Glutamatergic neuron (in vitro differentiated cells): Measurements from ENCODE around the gene CACNA1I. TPM values are rescaled to one million over a fixed set of nuclear protein-coding genes. Genes with fewer than 3 reads are reported as not detected.

ENCODE experiments used
- DNase-seq: peaks from one replicate; pipeline ENCODE4 v3.0.0; 2022
- H3K27ac Mint-ChIP-seq: one replicate; pipeline ENCODE4 v1.8.0; 2020; ENCODE audit warnings: mild to moderate bottlenecking, mixed read lengths, inconsistent platforms; ENCODE audit not compliant: unreplicated experiment
- H3K27me3 Mint-ChIP-seq: one replicate; pipeline ENCODE4 v1.8.0; 2020; ENCODE audit warnings: mild to moderate bottlenecking, moderate library complexity, mixed read lengths, inconsistent platforms; ENCODE audit not compliant: unreplicated experiment
- H3K36me3 Mint-ChIP-seq: one replicate; pipeline ENCODE4 v1.8.0; 2020; ENCODE audit warnings: mild to moderate bottlenecking, mixed read lengths, inconsistent platforms; ENCODE audit not compliant: unreplicated experiment
- H3K4me1 Mint-ChIP-seq: one replicate; pipeline ENCODE4 v1.8.0; 2020; ENCODE audit warnings: mild to moderate bottlenecking, low read depth, mixed read lengths, inconsistent platforms; ENCODE audit not compliant: unreplicated experiment
- H3K4me3 Mint-ChIP-seq: one replicate; pipeline ENCODE4 v1.8.0; 2020; ENCODE audit warnings: mild to moderate bottlenecking, mixed read lengths, inconsistent platforms; ENCODE audit not compliant: unreplicated experiment
- H3K9me3 Mint-ChIP-seq: one replicate; pipeline ENCODE4 v1.8.0; 2020; ENCODE audit warnings: mild to moderate bottlenecking, moderate library complexity, mixed read lengths, inconsistent platforms; ENCODE audit not compliant: unreplicated experiment
- total RNA-seq: library from RNA; stranded (reverse); fragmentation: NEBNext Ultra II Directional; extraction: Animal tissue kit (Norgen Biotek cat#: 25700); gene quantifications from one replicate; pipeline ENCODE4 v1.2.1, GENCODE V29; 2021; ENCODE audit not compliant: unreplicated experiment
- TF ChIP-seq, protein P1 (sequence below): fragments of 200-600 bp; sonication (generic); IDR thresholded peaks from one replicate; pipeline ENCODE4 v1.5.0; 2021; ENCODE audit not compliant: partially characterized antibody, unreplicated experiment

The CACNA1I gene
- total RNA-seq, 1 donor from 2014 or later, result 0.12 TPM

DNA sequence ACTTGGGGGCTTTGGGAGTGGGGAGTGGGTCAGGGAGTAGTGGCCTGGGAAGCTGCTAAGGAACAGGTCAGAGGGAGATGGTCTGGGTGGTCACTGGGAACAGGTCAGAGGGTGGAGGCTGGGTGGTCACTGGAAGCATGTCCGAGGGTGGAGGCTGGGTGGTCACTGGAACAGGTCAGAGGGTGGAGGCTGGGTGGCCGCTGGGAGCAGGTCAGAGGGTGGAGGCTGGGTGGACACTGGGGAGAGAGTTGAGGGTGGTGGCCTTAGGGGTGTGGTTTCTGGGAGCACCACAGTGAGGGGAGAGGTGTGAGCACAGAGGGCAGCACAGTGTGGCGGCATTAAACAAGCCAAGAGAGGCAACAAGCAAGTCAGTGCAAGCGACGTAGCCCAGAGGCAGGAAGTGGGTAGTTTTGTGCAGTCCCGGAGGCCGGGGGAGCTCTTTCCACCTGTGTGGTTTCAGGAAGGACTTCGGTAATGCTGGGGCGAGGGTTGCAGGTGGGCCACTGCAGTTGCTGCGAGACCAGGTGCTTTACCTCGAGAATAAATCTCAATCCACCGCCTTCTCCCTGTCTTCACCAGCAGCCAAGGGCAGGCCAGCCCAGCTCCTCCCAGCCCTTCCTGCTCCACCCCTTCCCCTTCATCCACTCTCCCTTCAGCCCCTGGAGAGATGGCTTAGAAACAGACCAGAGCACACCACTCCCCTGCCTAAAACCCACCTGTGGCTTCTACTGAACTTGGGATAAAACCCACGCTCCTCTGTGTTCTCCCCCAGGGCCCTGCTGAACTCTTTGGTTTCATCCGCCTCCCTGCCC lies 3.2 kb upstream of the CACNA1I start:
- no peak overlapping the region for H3K27ac Mint-ChIP-seq

DNA sequence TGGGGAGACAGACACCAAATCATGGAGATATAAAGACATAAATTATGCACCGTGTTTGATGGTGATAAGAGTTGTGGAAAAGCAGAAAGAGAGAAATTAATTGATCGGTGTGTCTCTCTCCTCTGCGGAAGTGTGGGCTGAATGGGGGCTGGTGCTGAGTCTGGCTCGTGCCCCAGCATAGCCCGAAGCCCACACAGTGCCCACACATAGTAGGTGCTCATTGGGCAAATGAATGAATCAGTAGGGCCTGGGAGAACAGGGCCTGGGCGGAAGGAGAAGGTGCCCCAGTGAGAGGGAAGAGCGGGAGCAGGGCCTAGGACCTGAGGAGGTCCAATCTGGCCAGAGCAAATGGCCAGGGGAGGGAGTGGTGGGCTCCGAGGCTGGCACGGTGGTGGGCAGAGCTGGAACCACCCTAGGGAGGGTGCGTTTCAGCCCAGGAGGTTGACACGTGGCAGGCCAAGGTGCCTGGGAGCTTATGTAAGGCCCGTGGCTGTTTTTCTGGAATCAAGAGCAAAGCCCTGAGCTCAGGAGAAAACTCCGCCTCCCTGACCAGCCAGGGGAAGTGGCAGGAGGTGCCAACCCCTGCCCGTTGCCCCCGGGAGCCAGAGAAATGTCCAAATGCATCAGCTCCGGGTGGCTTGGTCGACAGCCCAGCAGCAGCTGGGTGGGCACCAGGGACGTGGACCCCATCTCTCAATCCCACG lies 2.1 kb upstream of the CACNA1I start:
- peaks cover 8% of the 10 kb centered on the region for H3K36me3 Mint-ChIP-seq
- H3K27ac Mint-ChIP-seq, result no peak overlapping the region
- TF ChIP-seq, protein P1, sequence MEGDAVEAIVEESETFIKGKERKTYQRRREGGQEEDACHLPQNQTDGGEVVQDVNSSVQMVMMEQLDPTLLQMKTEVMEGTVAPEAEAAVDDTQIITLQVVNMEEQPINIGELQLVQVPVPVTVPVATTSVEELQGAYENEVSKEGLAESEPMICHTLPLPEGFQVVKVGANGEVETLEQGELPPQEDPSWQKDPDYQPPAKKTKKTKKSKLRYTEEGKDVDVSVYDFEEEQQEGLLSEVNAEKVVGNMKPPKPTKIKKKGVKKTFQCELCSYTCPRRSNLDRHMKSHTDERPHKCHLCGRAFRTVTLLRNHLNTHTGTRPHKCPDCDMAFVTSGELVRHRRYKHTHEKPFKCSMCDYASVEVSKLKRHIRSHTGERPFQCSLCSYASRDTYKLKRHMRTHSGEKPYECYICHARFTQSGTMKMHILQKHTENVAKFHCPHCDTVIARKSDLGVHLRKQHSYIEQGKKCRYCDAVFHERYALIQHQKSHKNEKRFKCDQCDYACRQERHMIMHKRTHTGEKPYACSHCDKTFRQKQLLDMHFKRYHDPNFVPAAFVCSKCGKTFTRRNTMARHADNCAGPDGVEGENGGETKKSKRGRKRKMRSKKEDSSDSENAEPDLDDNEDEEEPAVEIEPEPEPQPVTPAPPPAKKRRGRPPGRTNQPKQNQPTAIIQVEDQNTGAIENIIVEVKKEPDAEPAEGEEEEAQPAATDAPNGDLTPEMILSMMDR, result no peak
- H3K4me1 Mint-ChIP-seq, result no peaks in the 10 kb centered on the region
- no peak overlapping the region for H3K4me3 Mint-ChIP-seq
- H3K27me3 Mint-ChIP-seq, result no peaks in the 10 kb centered on the region
- no peak for DNase-seq
- peaks cover 7% of the 10 kb centered on the region for H3K9me3 Mint-ChIP-seq

More for the DNA sequence above, 3.2 kb upstream of the CACNA1I start:
- TF ChIP-seq, protein P1, result no peak
- no peak for DNase-seq
- no peaks in the 10 kb centered on the region for H3K27me3 Mint-ChIP-seq
- peaks cover 8% of the 10 kb centered on the region for H3K36me3 Mint-ChIP-seq
- H3K9me3 Mint-ChIP-seq, result peaks cover 7% of the 10 kb centered on the region
- no peak overlapping the region for H3K4me3 Mint-ChIP-seq
- H3K4me1 Mint-ChIP-seq, result no peaks in the 10 kb centered on the region

DNA sequence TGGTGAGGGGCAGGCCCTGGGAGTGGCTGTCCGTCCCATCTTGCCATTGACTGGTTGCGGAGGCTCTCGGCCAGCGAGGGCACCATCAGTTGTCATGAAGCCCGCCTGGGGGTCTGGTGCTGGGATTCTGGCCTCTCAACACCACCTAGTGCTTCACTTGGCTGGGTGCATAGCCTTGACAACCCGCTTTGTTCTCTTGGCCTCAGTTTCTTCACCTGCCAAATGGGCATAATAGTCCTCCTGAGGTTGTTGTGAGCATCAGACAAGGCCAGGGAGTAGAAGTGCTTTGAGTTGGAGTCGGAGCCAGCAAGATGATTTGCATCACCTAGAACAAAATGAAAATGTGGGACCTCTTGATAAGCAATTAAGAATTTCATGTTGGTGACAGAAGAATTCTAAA lies 1.5 kb upstream of the CACNA1I start:
- H3K9me3 Mint-ChIP-seq, result peaks cover 7% of the 10 kb centered on the region
- H3K4me3 Mint-ChIP-seq, result no peak overlapping the region
- H3K27me3 Mint-ChIP-seq, result no peaks in the 10 kb centered on the region
- TF ChIP-seq, protein P1, result no peak
- no peak for DNase-seq
- H3K27ac Mint-ChIP-seq, result no peak overlapping the region
- no peaks in the 10 kb centered on the region for H3K4me1 Mint-ChIP-seq
- peaks cover 8% of the 10 kb centered on the region for H3K36me3 Mint-ChIP-seq

DNA sequence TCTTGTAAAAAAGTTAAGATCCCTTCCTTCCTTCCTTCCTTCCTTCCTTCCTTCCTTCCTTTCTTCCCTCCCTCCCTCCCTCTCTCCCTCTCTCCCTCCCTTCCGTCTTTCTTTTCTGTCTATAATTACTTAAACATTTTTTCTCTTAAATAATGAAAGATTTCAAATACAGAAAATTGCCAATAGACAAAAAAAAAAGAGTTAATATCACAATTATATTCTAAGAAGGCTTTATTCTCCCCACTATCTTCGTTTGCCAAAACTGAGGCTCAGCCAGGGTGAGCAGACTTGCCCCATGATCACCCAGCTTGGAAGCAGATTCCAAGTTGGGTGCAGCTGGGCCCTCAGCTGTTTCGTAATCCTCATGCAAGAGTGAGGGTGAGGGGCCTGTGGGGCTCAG lies 327 bp upstream of the CACNA1I start:
- Mint-ChIP-seq H3K9me3 (peaks cover 7% of the 10 kb centered on the region), H3K27me3 (no peaks in the 10 kb centered on the region), H3K27ac (no peak overlapping the region), H3K36me3 (peaks cover 8% of the 10 kb centered on the region), H3K4me1 (no peaks in the 10 kb centered on the region), H3K4me3 (no peak overlapping the region)
- TF ChIP-seq, protein P1, result no peak
- DNase-seq, result no peak

DNA sequence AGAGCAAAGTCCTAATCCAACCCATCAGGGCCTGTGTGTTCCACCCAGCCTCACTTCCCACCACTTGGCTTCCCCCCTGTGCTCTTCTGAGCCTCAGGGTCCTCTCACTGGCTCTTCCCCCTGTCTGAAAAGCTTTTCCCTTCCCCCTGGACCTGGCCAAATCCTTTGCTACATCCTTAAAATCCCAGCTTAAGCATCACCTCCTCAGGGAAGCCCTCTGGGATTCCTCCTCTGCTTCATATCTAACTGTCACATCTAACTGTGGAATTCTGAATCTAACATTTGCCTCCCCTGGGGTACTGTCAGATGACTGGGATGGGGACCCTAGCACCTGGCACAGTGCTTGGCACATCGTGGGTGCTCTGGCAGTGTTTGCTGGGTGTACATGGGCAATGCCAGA lies 985 bp downstream of the CACNA1I start:
- no peaks in the 10 kb centered on the region for H3K36me3 Mint-ChIP-seq
- no peak overlapping the region for H3K4me3 Mint-ChIP-seq
- peaks cover 2% of the 10 kb centered on the region for H3K9me3 Mint-ChIP-seq
- H3K27ac Mint-ChIP-seq, result no peak overlapping the region
- no peak for DNase-seq
- H3K4me1 Mint-ChIP-seq, result no peaks in the 10 kb centered on the region
- no peaks in the 10 kb centered on the region for H3K27me3 Mint-ChIP-seq
- TF ChIP-seq, protein P1, result no peak
